ENCODE results near the gene RAB3IL1.

DNA sequence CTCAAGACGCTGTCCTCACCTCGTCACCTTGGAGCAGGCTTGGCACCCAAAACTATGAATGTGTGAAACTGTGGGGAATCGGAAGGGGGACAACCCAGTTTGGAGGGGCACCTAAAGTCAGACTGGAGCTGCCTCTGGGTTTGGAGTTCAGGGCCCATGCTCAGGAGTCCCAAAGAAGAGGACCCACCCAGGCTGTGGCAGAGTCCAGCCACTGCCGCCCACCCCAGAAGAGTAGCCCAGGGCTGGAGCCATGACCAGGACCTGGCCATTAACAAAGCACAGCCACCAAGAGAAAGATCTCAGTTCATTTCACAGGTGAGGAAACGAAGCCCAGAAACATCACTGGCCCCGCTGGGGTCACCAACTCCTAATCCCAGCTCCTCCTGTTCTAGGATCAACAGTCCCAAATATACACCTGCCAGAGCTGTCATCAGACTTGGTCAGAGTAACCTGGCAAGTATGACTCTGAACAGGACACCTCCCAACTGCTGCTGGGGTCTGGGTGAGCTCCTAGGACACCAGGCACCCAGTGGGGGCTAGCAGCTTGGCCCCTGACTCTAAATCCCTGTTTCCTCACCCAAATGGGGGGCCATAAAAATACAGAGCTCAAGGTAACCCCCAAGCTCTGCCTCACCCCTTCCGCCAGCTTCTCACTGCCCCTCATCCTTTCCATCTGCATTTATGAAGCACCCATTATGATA lies 2.7 kb downstream of the RAB3IL1 start:
- TF ChIP-seq, protein P1, sequence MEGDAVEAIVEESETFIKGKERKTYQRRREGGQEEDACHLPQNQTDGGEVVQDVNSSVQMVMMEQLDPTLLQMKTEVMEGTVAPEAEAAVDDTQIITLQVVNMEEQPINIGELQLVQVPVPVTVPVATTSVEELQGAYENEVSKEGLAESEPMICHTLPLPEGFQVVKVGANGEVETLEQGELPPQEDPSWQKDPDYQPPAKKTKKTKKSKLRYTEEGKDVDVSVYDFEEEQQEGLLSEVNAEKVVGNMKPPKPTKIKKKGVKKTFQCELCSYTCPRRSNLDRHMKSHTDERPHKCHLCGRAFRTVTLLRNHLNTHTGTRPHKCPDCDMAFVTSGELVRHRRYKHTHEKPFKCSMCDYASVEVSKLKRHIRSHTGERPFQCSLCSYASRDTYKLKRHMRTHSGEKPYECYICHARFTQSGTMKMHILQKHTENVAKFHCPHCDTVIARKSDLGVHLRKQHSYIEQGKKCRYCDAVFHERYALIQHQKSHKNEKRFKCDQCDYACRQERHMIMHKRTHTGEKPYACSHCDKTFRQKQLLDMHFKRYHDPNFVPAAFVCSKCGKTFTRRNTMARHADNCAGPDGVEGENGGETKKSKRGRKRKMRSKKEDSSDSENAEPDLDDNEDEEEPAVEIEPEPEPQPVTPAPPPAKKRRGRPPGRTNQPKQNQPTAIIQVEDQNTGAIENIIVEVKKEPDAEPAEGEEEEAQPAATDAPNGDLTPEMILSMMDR (IDR thresholded peaks at IDR 0.05) = no peak
- TF ChIP-seq POLR2A (IDR thresholded peaks at IDR 0.05) = no peak

Measured in Peyer's patch (tissue), 4 donors.